ENCODE results near the gene SYNJ2BP.

Gene SYNJ2BP

GRCh38 chr14:70401643-70402042, 15.2 kb downstream of the SYNJ2BP start:
- no peak overlapping the region for H3K4me3 ChIP-seq (ENCODE audit: low read length)
- TF ChIP-seq, protein P1, sequence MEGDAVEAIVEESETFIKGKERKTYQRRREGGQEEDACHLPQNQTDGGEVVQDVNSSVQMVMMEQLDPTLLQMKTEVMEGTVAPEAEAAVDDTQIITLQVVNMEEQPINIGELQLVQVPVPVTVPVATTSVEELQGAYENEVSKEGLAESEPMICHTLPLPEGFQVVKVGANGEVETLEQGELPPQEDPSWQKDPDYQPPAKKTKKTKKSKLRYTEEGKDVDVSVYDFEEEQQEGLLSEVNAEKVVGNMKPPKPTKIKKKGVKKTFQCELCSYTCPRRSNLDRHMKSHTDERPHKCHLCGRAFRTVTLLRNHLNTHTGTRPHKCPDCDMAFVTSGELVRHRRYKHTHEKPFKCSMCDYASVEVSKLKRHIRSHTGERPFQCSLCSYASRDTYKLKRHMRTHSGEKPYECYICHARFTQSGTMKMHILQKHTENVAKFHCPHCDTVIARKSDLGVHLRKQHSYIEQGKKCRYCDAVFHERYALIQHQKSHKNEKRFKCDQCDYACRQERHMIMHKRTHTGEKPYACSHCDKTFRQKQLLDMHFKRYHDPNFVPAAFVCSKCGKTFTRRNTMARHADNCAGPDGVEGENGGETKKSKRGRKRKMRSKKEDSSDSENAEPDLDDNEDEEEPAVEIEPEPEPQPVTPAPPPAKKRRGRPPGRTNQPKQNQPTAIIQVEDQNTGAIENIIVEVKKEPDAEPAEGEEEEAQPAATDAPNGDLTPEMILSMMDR (conservative IDR thresholded peaks at IDR 0.05; ENCODE audit: low read depth, low read length), result no peak
- no peak for DNase-seq (ENCODE audit: low read depth)

GRCh38 chr14:70398706-70399431, 18.0 kb downstream of the SYNJ2BP start:
- TF ChIP-seq, protein P1 (conservative IDR thresholded peaks at IDR 0.05; ENCODE audit: low read depth, low read length), result no peak
- DNase-seq (ENCODE audit: low read depth), result no peak
- no peak overlapping the region for H3K4me3 ChIP-seq (ENCODE audit: low read length)

DNA sequence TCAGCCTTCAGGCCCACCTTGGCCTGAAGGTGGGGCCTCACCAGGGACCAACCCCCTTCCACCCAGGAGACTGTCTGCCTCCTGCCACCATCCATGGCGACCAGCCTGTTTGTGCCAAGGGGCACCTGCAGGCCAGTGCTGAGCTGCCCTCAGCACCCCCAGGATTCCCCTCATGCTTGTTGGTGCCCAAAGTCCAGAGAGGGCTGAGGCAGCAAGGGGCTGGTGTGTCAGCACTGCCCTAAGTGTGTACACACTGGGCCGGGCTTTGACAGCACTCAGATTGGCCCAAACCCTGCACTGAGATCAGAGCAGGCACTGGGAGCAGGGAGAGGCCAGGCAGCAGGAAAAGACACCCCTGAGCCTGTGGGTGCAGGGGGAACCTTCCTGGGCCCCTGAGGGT, 18.6 kb downstream of the SYNJ2BP start:
- DNase-seq (ENCODE audit: low read depth), result no peak
- H3K4me3 ChIP-seq (ENCODE audit: low read length), result no peak overlapping the region
- TF ChIP-seq, protein P1 (conservative IDR thresholded peaks at IDR 0.05; ENCODE audit: low read depth, low read length), result no peak

DNA sequence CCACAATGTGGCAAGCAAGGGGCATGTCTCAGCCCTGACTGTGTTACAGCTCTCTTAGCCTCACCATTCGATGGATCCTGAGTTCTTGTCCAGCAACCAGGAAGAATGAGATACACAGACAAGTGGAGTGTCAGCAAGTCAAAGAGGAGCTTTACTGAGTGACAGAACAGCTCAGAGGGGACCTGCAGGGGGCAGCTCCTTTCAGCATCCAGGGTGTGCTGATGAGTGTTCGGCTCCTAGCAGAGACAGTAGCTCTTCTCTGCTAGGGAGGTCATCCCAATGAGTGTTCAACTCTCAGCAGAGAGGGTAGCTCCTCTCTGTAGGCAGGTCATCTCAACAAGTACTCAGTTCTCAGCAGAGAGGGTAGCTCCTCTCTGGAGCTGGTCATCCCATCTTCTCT, 19.1 kb downstream of the SYNJ2BP start:
- no peak overlapping the region for H3K4me3 ChIP-seq (ENCODE audit: low read length)
- DNase-seq (ENCODE audit: low read depth), result no peak
- TF ChIP-seq, protein P1 (conservative IDR thresholded peaks at IDR 0.05; ENCODE audit: low read depth, low read length), result no peak

DNA sequence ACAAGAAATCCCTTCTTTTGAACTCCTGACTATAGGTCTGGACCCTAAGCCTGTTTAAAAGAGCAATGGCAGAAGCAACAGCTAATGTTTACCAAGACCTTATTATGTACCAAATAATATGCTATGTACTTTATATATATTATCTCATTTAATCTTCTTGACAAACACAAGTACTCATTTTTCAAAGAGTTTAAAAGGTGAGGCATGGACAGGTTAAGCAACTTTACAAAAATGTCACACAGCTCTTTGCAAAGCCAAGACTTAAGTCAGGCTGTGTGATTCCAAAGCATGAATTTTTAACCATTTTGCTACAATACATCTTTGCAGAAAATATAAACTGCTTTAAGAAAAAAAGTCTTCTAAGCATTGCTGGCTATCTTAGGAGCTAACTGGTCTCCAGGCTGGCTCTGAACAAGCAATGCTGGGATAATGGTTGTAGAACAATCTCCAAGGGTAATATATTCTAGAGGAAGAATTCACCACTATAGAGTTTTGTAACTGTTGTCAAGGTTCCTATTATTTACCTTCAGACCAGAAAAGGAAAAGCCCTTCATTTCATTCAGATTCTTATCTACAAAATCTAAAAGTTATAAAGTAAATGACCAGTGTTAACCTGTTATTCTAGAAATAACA, 22.1 kb downstream of the SYNJ2BP start:
- DNase-seq (ENCODE audit: low read depth), result no peak
- no peak overlapping the region for H3K4me3 ChIP-seq (ENCODE audit: low read length)
- TF ChIP-seq, protein P1 (conservative IDR thresholded peaks at IDR 0.05; ENCODE audit: low read depth, low read length), result no peak

DNA sequence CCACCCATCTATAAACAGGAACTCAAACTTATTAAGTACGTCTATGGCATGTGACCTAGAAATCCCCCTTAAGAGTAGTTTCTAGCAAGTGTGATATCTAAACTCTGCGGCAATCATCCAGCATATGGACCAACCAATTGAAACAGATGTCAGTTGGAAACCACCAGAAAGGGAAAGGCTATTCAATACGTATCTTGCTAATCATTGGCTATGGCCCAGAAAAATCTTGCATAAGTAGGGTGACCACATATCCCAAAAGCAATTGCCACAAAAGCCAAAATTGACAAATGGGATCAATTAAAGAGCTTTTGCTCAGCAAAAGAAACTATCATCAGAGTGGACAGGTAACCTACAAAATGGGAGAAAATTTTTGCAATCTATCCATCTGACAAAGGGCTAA, 24.2 kb downstream of the SYNJ2BP start:
- TF ChIP-seq, protein P1 (conservative IDR thresholded peaks at IDR 0.05; ENCODE audit: low read depth, low read length), result no peak
- no peak for DNase-seq (ENCODE audit: low read depth)
- H3K4me3 ChIP-seq (ENCODE audit: low read length), result no peak overlapping the region

Data from retinal pigment epithelial cell (primary cell).